ENCODE measurements around the gene RNH1.
A peak's percentile ranks its signal among the peaks of the same experiment; 100 is the strongest.

GRCh38 chr11:534396-535209, 27.6 kb upstream of the RNH1 start:
- no peak for TF ChIP-seq EZH2phosphoT487 (conservative IDR thresholded peaks at IDR 0.05; ENCODE audit: low read length)
- TF ChIP-seq CTCF (IDR thresholded peaks at IDR 0.05; ENCODE audit: insufficient read depth, low read length, poor library complexity, severe bottlenecking): peak; percentile 15
